Urothelium cell line (cell line): ENCODE results near the gene GALM.
A peak's percentile ranks its signal among the peaks of the same experiment; 100 is the strongest.
"Not testable (repeated sequence)": the region's sequence is repeated elsewhere in the genome, so short reads cannot be mapped to it uniquely, and the experiment has no call there.

Source experiments
- DNase-seq: peaks from one replicate; pipeline ENCODE4 v3.0.0; 2011; ENCODE audit warnings: low spot score, mixed read lengths
- FAIRE-seq: peaks from 2 replicates; lab custom pipeline; 2011; peaks lifted over from hg19 to GRCh38; lab: Jason Lieb, UNC

The GALM gene

DNA sequence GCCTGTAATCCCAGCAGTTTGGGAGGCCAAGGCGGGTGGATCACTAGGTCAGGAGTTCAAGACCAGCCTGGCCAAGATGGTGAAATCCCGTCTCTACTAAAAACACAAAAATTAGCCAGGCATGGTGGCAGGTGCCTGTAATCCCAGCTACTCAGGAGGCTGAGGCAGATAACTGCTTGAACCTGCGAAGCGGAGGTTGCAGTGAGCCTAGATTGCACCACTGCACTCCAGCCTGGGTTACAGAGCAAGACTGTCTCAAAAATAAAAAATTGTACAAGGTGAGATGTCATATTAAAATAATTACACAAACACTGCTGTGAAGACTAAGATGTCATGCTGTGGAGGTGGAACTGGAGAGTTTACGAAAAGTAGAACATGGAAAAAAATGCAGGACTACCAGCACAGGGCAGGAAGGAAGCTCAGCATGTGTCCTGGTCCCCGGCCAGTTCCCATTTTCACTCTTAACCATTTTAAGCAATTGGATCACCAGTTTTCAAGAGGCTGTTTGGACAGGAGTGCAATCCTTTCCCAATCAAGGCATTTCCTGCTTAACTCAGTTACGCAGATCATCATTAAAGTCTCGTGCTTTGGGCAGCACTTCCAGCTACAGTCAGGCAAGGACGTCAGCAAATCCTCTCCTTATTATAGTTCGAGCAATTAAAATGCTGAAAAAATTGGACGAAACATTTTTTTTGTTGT lies 71.2 kb downstream of the GALM start:
- FAIRE-seq, DNase-seq: not testable (repeated sequence)

GRCh38 chr2:38737925-38738324 lies 72.0 kb downstream of the GALM start:
- FAIRE-seq: no peak
- DNase-seq: no peak

DNA sequence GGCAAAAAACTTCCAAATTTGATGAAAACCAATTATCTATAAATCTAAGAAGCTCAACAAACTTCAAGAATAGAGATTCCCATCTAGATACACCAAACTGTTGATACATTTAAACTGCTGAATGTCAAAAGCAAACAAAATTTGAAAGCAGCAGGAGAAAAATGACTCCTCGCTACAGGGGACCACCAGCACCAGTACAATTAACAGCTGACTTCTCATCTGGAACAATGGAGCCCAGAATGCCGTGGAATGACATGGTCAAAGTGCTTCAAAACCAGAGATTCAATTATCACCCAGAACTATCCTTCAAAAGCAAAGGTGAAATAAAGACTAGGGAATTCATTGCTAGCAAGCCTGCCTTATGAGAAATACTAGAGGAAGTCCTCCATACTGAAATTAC lies 73.6 kb downstream of the GALM start:
- no peak for DNase-seq
- no peak for FAIRE-seq

GRCh38 chr2:38740851-38741731 lies 75.2 kb downstream of the GALM start:
- peak; percentile 43 for DNase-seq
- FAIRE-seq: no peak

DNA sequence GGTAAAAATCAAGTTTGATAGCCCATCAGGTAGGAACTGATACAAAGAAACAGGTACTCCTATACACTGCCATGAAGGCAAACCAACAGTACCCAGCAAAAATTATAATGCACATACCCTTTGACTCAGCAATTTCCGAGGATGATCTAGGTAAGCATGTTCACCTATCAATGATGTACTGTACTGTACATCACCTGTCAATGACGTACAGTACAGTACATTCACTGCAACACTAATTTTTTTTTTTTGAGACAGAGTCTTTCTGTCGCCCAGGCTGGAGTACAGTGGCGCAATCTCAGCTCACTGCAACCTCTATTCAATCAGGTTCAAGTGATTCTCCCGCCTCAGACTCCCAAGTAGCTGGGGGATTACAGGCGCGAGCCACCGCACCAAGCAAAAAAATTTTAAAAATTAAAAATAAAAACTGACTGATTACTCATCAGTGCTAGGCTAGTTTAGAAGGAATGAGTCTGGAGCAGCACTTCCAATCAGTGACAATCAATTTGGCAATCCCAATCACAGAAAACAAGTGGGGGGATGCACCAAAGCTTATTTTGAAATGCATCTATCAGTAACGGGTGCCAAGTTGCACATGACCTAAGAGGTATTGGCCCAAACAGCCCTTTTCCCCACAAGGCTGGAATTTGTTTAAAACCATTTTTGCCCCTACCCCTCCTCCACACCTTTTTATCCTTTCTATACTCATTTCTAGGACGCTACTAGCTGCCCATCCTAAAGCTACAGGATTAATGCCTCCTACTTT lies 77.1 kb downstream of the GALM start:
- DNase-seq (no peak), FAIRE-seq (no peak)

- FAIRE-seq (no peak), DNase-seq (no peak)
Measured at GRCh38 chr2:38743672-38744398, 77.9 kb downstream of the GALM start.

DNA sequence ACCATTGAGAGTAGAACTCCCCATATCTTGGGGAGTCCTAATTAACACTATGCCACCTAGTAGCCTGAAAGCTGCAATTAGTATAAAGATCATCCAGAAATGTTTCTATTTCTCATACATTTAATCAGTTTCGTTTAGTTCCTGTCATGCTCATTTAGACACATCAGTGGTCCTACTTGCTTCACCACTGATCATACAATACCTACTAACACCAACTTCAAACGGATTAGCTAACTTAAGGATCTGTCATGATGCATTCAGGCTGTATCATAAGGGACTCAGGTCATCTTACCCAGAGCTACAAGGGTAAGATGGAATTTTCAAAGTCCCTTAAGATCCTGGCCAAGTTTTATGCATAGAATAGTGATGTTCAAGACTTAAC lies 78.5 kb downstream of the GALM start:
- DNase-seq: no peak
- no peak for FAIRE-seq

- no peak for FAIRE-seq
Measured at GRCh38 chr2:38745267-38745666, 79.4 kb downstream of the GALM start.

GRCh38 chr2:38747007-38747424 lies 81.1 kb downstream of the GALM start:
- FAIRE-seq: no peak

More at GRCh38 chr2:38745267-38745666, 79.4 kb downstream of the GALM start:
- no peak for DNase-seq

GRCh38 chr2:38747819-38748218 lies 81.9 kb downstream of the GALM start:
- DNase-seq: no peak

More at GRCh38 chr2:38747007-38747424, 81.1 kb downstream of the GALM start:
- DNase-seq: no peak

GRCh38 chr2:38748391-38748790 lies 82.5 kb downstream of the GALM start:
- FAIRE-seq: no peak
- DNase-seq: no peak

More at GRCh38 chr2:38747819-38748218, 81.9 kb downstream of the GALM start:
- no peak for FAIRE-seq

DNA sequence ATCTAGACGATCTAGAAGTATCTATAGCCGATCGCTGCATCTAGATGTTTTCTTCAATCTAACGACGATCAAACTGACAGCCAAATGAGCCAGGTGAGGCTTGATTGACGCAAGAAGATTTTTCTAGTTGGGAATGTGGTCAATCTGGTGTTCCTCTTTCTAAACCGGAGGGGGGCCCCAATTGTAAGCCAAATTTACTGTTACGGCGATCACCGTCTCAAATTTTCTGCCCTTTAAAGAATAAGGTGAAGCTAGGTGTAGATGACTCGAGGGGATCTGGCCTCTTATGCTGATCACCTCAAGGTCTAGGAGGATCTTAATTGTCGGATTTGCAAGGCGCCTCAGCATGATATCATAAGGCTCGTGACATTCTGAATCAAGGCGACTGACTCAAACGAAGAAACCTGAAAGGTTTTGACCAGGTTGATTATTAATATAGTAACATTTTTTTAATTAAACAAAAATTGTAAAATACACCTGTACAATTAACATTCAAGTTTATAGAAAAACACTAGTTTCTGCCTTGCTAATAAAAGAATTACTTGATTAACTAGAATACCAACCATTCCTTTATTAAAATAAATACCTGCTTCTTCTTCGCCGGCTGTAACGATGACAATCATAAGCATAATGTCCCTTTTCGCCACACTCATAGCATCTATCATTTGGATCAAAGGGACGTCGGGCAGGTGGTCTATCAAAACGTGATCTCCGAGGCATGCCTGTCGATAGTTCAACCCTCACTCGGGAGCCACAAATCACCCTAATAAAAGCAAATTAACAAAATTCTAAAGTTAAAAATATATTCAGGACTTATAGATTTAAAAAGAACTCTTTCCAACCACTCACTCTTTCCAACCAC lies 83.3 kb downstream of the GALM start:
- FAIRE-seq: no peak
- no peak for DNase-seq

DNA sequence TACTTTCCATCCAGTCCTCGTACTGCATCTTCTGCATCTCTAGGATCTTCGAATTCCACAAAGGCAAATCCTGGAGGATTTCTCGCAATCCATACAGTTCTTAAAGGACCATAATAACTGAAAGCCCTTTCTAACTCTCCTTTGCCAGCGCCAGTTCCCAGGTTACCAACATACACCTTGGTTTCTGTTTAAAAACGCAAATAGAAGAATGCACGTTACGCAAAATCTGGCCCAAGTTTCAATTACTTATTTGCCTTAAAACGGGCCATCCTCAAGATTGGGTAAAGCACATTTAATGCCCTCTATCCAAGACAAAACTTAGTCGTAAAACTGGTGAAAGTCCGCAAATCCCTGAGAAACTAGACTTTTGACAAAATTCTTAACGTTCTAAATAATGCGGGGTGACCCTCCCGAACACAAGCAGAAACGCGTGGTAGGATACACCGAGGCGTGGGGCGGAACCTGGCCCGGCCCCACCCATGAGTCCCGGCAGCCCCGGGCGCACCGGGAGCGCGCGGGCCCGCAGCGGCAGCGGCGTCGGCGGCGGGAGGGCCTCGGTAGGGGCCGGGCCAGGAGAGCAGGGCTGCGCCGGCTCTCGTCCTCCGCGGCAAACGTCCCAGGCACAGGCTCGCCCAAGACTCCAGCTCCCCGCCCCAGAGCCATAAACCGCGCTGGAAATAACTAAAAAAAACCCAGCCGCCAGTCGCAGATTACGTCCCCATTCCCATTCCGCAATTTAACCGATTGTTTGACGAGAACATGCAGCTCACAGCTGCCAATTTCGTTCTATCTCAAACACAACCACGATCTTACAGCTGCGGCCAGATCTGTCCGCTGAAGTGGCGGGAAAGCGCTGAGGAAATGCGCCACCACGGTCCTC lies 84.3 kb downstream of the GALM start:
- DNase-seq: peak; percentile 71
- FAIRE-seq: no peak

DNA sequence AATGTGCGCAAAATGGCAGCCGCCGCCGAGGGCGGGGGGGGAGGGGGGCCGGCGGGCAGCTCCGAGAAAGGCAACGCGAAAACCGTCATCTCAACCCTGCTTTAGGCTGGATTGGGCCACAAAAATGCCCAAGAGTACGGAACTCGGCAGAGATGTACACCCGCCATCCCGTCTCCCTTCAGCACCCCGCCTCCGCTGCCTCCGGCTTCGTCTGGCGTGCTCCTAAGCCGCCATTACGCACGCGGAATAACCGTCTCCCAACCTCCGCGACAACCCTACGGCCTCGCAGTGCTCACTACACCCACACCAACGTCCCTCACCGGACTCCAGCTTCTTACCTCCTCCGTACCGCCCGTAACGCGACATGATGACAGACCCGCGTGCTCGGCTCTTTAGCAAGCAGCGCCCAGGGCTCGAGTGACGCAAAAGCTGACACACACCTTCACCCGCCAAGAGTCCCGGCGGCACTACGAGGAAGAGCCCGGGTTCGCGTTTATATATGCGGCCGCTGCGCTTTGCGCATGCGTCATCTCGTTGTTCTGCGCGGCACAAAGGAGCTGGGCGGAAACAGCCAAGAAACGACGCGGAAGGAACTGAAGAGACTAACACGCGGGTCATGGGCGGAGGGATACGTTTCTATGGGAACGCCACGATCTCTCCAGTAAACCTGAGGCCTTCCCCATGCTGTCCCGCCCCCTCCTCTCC lies 85.1 kb downstream of the GALM start, which contains the start of gene SRSF7:
Gene SRSF7 (minus strand): TSS at position 471 of the 705 bp plus-strand sequence. CDS start 105 bp downstream, at position 366.
- DNase-seq: peak; percentile 99
- FAIRE-seq: peak; percentile 32

DNA sequence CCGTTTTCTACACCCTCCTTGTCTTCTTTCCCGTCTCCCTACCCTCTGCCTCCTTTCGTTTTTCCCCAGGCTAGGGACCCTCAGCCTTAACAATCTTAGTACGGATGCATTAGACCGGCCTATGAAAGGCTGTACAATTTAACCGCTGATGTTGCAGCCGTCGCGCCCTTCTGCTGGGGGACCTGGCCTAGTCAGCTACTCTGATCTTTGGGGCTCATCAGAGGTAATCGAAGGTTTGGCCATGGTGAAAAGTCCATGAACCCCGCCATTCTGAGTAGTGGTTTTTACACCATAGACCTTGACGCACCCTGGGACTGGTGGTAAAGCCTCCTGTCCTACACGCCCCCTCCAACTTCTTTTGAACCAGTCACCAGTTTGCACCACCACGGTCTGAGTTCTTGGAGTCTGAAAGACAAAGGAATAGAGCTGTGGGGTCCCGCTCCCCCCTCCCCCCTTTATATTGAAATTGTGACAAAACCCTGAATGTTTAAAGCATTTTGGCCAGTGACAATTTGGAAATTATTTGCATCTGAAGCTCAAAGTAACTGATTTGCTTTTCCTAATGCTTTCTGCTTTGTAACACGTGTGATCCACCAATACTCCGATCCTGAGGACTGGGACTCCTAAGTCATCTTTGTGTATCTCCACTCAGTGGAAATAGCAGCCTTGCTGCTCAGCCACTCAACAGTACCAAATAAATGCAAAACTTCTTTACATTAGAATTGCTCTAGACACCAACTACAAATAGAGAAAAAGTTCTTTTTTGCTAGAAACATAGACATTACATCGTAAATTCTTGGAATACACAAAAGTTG lies 85.9 kb downstream of the GALM start:
- no peak for DNase-seq
- no peak for FAIRE-seq

DNA sequence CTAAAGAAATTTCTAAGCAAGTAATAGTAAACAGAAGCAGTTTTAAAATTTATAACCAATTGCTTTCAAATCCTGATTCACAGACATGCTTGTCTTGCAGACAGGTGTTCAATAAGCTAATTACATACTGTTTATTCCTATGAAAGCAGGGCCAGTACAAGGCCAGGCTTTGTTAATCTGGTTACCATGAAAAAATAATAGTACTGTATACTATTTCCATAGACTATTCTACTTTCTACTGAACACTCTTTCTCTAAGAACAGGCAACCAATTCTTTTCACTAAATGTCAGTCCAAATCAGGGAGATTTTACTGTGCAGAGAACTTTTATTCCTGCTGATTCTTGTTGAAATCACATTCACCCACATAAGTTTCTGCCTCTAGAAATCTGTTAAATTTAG lies 88.1 kb downstream of the GALM start:
- DNase-seq (no peak), FAIRE-seq (no peak)

- DNase-seq: no peak
- FAIRE-seq: no peak
Measured at GRCh38 chr2:38754506-38754905, 88.6 kb downstream of the GALM start.
